Stimulated activated CD4-positive, alpha-beta T cell treated with anti-CD3 and anti-CD28 coated beads, TNF-alpha, amount 100 ng/mL, for 1 hour (primary cell): ENCODE results near the gene UBXN1.
"Not testable (repeated sequence)": the region's sequence is repeated elsewhere in the genome, so short reads cannot be mapped to it uniquely, and the experiment has no call there.

ENCODE experiments used
- DNase-seq, 3 donors: peaks; one replicate each; pipeline ENCODE4 v3.0.0-alpha.2; 2020; ENCODE audit warnings: low read depth in 3 of 3, low spot score in 1 of 3

The UBXN1 gene

GRCh38 chr11:62708793-62709192 lies 29.9 kb upstream of the UBXN1 start:
- no peak for DNase-seq

GRCh38 chr11:62708392-62708791 lies 29.5 kb upstream of the UBXN1 start:
- no peak for DNase-seq

- DNase-seq: no peak
These were observed 28.5 kb upstream of the UBXN1 start, which contains the start of the genes BSCL2 and GNG3 for GRCh38 chr11:62707277-62707861. BSCL2 (minus strand) TSS chr11:62707424; CDS start chr11:62707195, 229 bp downstream. GNG3 (plus strand) TSS chr11:62707676; CDS start chr11:62708296, 620 bp downstream.

GRCh38 chr11:62706850-62707247 lies 28.0 kb upstream of the UBXN1 start:
- DNase-seq: no peak

- DNase-seq: peak; percentile 88 to 93 (median 91)
These were observed 27.3 kb upstream of the UBXN1 start for GRCh38 chr11:62705880-62706849.

GRCh38 chr11:62705413-62705812 lies 26.5 kb upstream of the UBXN1 start:
- no peak for DNase-seq

GRCh38 chr11:62703921-62704320 lies 25.0 kb upstream of the UBXN1 start:
- DNase-seq: not testable (repeated sequence)

- no peak for DNase-seq
These were observed 23.4 kb upstream of the UBXN1 start for GRCh38 chr11:62702246-62702645.

- peak; percentile 42 to 63 (median 59) for DNase-seq
These were observed 15.7 kb upstream of the UBXN1 start for GRCh38 chr11:62694455-62695167.

- DNase-seq: not testable (repeated sequence)
These were observed 14.8 kb upstream of the UBXN1 start for GRCh38 chr11:62693624-62694023.

GRCh38 chr11:62689421-62690183 lies 10.7 kb upstream of the UBXN1 start, which contains the start of gene LRRN4CL:
LRRN4CL (minus strand) TSS chr11:62689530; CDS start chr11:62688508, 1,022 bp downstream.
- no peak for DNase-seq

GRCh38 chr11:62688491-62688890 lies 9.6 kb upstream of the UBXN1 start:
- DNase-seq: no peak

- no peak for DNase-seq
These were observed 8.9 kb upstream of the UBXN1 start for GRCh38 chr11:62687508-62688396.

GRCh38 chr11:62682518-62682917 lies 3.6 kb upstream of the UBXN1 start:
- DNase-seq: no peak

GRCh38 chr11:62680825-62681240 lies 2.0 kb upstream of the UBXN1 start:
- no peak for DNase-seq

- no peak for DNase-seq
These were observed 472 bp downstream of the UBXN1 start for GRCh38 chr11:62678433-62678769.

GRCh38 chr11:62677714-62678113 lies 1.2 kb downstream of the UBXN1 start:
- DNase-seq: no peak

- DNase-seq: no peak
These were observed 1.7 kb downstream of the UBXN1 start for GRCh38 chr11:62677156-62677555.

GRCh38 chr11:62676698-62677097 lies 2.2 kb downstream of the UBXN1 start:
- no peak for DNase-seq

GRCh38 chr11:62675415-62675814 lies 3.5 kb downstream of the UBXN1 start:
- DNase-seq: not testable (repeated sequence)
